ENCODE measurements around the gene TMEM132C.

The TMEM132C gene

DNA sequence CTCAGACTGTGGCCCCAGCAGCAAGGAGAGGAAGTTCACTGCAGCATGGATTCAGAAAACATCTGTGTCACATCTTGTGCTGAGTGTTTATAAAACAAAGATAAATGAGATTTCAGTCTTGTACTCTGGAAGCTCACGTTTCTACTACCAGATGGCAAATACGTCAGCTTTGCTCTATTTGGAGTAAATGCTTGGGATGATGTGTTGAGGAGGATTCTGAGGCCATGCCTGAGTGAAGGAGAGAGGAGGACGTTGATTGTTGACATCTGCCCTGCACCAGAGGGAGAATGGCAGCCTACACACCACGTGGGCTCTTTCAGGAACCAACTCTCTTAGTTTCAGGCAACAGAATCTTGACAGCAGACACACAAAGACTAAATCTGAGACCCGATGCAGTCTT is 188.9 kb downstream of the TMEM132C start:
- no peak for DNase-seq (ENCODE audit: extremely low read depth, low read depth)
- no peak for TF ChIP-seq CTCF (IDR thresholded peaks at IDR 0.05; ENCODE audit: low read depth, low read length, missing control alignments)
- no peak overlapping the region for H3K4me3 ChIP-seq (replicated peaks; ENCODE audit: low read depth, low read length)

DNA sequence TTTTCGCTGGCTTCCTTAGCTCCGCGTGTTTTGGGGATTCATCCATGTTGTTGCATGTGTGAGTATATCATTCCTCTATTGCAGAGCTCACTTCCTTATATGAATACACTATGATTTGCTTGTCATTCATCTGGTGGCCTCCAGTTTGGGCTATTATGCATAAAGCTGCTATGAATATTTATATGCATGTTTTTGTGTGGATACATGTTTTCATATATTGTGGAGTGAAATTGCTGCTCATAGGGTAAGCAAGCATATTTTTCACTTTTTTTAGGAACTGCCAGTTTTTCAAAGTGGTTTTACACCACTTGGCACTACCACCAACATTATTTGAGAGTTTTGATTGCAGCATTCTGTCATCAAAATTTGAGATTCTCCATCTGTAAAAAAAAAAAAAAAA is 190.0 kb downstream of the TMEM132C start:
- no peak for DNase-seq (ENCODE audit: extremely low read depth, low read depth)
- no peak overlapping the region for H3K4me3 ChIP-seq (replicated peaks; ENCODE audit: low read depth, low read length)
- TF ChIP-seq CTCF (IDR thresholded peaks at IDR 0.05; ENCODE audit: low read depth, low read length, missing control alignments): no peak

- no peak for TF ChIP-seq CTCF (IDR thresholded peaks at IDR 0.05; ENCODE audit: low read depth, low read length, missing control alignments)
- H3K4me3 ChIP-seq (replicated peaks; ENCODE audit: low read depth, low read length): no peak overlapping the region
- DNase-seq (ENCODE audit: extremely low read depth, low read depth): no peak
These were observed 191.5 kb downstream of the TMEM132C start for GRCh38 chr12:128458301-128458974.

GRCh38 chr12:128459067-128459466 is 192.1 kb downstream of the TMEM132C start:
- no peak for DNase-seq (ENCODE audit: extremely low read depth, low read depth)
- TF ChIP-seq CTCF (IDR thresholded peaks at IDR 0.05; ENCODE audit: low read depth, low read length, missing control alignments): no peak
- no peak overlapping the region for H3K4me3 ChIP-seq (replicated peaks; ENCODE audit: low read depth, low read length)

DNA sequence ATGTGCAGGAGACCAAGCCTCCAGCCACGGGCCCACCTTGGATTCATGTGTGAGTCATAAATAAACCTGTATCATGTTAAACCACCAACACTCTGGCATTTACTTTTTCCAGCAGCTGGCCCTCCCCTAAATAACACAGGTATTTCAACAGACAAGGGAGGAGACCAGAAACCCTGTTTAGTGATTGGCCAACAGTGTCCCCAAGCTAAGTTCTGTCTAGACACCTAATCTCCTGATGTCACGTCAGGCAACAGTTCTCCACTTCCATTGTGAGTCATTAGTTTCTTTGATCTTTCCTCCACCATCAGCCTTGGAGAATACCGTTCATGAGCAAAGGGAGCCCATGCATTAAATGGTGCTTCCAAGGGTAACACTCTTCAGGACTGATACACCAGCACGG is 196.9 kb downstream of the TMEM132C start:
- no peak for TF ChIP-seq CTCF (IDR thresholded peaks at IDR 0.05; ENCODE audit: low read depth, low read length, missing control alignments)
- DNase-seq (ENCODE audit: extremely low read depth, low read depth): no peak
- no peak overlapping the region for H3K4me3 ChIP-seq (replicated peaks; ENCODE audit: low read depth, low read length)

DNA sequence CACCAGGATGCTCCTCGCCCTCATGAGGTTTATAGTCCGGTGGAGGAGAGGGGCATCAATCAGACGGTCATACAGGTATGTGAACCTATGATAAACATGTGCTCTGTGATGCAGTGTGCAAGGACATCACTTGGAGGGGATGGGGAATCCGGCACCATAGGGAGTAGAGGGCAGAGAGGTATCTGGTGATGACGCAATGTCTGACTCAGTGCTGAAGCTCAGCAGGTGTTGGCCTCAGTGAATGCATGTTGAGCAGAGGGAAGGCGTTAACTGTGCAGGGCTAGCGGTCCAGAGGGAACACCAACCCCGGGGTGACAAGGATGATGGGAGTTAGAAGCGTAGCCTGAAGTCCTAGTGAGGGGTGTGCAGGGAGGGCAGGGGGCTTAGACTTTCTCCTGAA is 200.9 kb downstream of the TMEM132C start:
- TF ChIP-seq CTCF (IDR thresholded peaks at IDR 0.05; ENCODE audit: low read depth, low read length, missing control alignments): no peak
- no peak overlapping the region for H3K4me3 ChIP-seq (replicated peaks; ENCODE audit: low read depth, low read length)

DNA sequence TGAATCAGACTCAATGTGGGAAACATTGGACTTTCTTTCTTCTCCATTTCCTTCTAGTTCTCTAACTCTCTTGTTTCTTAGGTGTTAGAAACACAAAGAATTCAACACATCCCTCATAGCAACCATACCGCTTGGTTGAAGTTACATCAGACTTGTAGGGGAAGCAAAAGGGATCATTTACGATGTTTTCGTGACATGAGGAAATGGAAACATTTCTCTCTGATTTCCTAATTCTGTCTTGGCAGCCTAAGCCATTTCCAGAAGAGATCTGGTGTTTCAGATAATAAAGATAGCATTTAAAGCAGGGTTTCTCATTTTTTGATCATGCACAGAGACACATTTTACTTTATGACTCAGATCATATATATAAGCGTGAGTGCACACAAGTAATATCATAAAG is 202.0 kb downstream of the TMEM132C start:
- H3K4me3 ChIP-seq (replicated peaks; ENCODE audit: low read depth, low read length): no peak overlapping the region
- DNase-seq (ENCODE audit: extremely low read depth, low read depth): no peak
- TF ChIP-seq CTCF (IDR thresholded peaks at IDR 0.05; ENCODE audit: low read depth, low read length, missing control alignments): no peak

More for the DNA sequence above, 200.9 kb downstream of the TMEM132C start:
- no peak for DNase-seq (ENCODE audit: extremely low read depth, low read depth)

Data from HFF-Myc (cell line).